Activated CD4-positive, alpha-beta T cell treated with anti-CD3 and anti-CD28 coated beads, Interleukin-2, amount 50 U/mL, for 48 hours (primary cell): ENCODE results near the gene CD33.
A peak's percentile ranks its signal among the peaks of the same experiment; 100 is the strongest.
"Not testable (repeated sequence)": the region's sequence is repeated elsewhere in the genome, so short reads cannot be mapped to it uniquely, and the experiment has no call there.

Experiments
- DNase-seq, 2 experiments: peaks; one replicate each; pipeline ENCODE4 v3.0.0-alpha.2; 2020

Gene CD33

DNA sequence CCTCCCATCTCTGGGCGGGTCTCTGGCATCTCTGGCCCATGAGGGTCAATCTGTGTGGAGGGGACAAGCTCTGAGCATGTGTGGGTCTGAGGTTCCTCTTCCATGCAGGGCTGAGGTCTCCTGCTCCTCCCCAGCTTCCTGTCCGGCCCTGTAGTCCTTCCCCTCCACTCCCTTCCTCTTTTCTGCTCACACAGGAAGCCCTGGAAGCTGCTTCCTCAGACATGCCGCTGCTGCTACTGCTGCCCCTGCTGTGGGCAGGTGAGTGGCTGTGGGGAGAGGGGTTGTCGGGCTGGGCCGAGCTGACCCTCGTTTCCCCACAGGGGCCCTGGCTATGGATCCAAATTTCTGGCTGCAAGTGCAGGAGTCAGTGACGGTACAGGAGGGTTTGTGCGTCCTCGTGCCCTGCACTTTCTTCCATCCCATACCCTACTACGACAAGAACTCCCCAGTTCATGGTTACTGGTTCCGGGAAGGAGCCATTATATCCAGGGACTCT, at the start of gene CD33:
TSS of gene CD33 (plus strand) at position 183 of the 496 bp plus-strand sequence. CDS start at position 222, 39 bp downstream.
- not testable (repeated sequence) for DNase-seq

DNA sequence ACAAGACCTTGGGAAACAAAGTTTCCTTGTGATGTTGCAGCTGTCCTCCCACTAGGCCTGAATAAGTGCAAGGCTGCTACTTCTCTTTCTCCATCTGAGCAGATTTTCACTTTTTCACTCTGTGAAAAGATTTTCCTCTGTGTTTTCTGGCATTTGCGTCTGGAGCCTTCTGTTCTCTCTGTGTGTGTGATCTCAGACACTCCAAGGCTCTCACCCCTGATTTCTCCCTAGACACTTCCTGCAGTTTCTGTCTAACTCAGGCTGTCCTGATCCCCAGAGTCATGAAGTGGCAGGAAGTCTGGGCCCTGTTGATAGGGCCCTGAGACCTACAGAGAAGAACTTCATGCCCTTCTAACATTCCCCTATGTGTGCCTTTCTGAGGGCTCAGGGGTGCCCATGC, 45.6 kb upstream of the CD33 start:
- DNase-seq = no peak

DNA sequence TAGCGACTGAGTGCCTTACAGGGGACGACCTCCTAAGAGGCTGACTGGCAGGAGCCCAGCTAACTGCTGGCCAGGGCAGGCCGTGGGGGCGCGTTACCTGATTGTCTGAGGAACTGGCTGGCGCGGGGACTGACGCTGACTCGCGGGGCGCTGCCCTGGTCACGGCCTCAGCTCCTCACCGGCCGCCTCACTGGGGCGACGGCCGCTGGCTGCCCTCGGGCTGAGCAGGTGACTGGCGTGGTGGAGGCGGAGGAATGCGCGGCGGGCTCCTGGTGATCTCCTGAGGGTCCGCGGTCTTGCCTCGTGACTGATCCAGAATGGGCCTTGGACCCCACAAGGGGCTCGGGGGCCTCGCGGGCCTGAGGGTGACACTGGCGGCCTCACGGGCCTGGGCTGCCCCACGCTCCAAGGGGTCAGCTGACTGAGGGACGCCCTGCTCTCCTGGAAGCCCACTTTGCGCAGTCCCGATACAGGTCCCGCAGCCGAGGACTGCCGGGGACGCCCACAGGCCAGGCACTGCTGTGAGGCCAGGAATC, 43.4 kb upstream of the CD33 start:
- DNase-seq = no peak

DNA sequence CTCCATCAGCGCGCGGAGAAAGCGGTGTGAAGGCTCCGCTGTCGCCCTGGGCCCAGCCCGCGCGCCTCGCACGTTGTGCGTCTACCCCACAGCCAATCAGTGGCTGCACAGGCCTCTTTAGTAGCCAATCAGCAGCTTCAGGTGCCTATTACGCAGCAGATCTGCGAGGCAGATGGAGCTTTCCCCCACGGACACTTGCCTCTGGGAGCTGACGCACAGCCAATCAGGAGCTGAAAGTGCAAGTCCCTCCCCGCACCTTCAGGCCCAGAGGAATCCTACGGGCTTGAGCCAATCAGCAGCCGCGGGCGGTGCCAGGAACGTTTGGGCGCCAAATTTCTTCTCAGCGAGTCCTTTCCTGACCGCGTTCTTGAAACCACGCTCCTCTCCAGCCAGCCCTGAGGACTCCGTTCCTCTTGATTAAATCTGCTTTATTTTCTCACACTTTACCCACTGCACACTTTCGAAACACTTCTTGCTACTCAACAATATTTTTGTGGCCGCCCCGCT, 42.9 kb upstream of the CD33 start:
- peak; percentile 15 to 26 for DNase-seq

DNA sequence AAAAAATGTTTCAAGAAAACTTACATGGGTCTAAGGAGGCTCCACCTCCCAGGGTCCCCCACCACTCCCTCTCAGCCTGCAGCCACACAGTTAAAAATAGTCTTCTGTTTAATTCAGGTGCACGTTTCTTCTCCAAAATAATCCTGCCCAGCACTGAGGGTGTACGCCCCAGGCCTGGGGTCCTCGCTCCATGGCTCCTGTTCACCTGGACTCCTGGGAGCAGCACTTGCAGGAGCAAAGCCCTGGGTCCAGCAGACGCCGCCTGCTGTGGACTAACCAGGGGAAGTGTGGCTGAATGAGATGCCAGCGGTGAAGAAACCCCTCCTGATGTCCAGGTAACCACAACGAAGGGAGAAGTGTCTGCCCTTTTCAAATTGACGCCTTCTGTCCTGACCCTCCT, 41.3 kb upstream of the CD33 start:
- DNase-seq = no peak

DNA sequence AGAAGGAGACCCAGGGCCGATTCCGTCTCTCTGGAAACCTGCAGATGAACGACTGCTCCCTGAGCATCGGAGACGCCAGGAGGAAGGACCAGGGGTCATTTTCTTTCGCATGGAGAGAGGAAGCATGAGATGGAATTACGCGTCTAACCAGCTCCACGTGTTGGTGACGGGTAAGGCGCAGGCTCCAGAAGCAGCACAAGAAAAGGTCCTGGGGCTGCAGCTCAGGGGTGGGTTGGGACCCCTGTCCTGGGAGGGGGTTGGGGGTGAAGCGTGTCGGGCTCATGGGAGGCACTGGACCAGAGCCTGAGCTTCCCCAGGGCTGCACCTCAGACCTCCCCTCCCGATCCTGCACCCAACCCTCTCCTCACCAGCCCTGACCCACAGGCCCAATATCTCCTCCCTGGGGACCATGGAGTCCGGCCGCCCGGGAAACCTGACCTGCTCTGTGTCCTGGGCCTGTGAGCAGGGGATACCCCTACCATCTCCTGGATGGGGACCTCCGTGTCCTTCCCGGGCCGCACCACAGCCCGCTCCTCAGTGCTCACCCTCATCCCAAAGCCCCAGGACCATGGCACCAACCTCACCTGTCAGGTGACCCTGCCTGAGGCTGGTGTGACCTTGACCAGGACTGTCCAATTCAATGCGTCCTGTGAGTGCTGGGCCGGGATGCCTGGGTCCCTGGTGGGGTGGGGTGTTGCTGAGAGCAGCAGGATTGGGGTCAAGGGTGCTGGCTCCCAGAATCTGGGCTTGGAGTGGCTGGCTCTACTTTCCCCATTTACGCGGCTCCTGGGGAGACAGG, 39.6 kb upstream of the CD33 start:
- DNase-seq = no peak

DNA sequence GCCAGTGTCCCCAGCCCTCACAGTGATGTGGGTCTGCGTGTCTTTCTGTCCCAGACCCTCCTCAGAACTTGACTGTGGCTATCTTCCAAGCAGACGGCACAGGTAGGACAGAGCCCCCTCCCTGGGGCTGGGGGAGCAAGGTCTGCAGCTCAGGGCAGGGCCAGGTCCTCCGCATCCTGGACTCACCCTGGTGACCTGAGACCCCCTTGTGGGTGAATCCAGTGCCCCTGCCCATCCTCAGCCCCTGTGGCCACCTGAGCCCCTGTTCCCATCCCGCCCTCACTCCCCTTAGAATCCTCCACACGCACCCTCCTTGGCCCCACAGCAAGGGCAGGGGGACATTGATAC, 39.0 kb upstream of the CD33 start:
- DNase-seq = no peak

DNA sequence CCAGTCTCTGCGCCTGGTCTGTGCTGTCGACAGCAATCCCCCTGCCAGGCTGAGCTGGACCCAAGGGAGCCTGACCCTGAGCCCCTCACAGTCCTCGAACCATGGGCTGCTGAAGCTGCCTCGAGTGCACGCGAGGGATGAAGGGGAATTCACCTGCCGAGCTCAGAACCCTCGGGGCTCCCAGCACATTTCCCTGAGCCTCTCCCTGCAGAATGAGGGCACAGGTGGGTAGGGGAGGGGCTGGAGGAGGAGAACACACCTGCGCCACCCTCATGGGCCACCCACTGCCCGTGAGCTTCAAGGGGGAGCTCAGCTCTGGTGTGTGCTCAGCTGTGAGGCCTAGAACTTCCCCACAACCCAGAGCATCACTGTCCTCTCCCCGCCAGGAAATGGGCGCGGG, 38.6 kb upstream of the CD33 start:
- DNase-seq = no peak

DNA sequence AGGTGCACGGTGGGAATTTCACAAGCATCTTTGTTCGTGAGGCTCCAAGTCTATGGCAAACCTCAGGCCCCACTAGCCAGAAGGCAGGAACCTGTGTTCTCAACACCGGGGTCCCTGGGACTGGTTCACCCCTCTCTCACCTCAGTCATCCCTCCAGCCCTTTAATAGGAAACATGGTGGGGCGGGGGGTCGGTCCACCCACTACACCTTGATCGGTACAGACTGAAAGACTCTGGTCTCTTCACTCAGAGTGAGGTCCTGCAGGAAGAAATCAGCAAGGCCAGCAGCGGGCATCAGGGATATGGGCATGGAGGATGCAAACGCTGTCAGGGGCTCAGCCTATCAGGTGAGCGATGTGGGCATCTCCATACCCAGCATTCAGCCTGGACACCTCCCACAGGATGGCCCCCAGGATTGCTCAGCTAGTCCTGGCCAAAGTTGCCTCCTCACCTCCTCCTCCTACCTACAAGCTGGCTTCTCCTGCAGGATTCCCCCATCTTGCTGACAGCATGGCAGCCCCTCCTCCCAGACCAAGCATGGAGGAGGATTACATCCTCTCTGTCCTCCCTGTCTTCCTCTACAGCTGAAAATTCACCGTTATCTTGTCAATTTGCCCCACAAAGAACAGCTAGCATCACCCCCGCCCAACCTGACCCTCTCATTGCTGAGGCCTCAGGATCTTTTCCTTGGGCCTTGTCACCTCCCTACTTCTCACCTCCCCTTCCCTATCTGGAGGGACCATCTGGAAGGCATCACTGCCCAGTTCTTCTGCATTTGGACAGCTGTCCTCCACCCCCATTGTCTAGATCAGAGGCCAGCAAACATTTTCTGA, 37.3 kb upstream of the CD33 start:
- no peak for DNase-seq

DNA sequence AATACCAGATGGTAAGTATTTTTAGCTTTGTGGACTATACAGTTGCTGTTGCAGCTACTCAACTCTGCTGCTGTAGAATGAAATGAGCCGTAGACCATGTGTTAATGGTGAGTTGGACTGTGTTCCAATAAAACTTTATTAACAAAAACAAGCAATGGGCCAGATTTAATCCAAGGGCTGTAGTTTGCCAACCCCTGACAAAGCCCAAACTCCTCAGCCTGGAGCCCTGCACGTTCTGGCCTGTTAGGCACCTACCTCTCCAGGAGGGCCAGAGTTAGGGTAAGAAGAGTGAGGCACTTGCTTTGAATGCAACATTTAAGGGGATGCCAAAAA, 36.7 kb upstream of the CD33 start:
- DNase-seq = no peak

DNA sequence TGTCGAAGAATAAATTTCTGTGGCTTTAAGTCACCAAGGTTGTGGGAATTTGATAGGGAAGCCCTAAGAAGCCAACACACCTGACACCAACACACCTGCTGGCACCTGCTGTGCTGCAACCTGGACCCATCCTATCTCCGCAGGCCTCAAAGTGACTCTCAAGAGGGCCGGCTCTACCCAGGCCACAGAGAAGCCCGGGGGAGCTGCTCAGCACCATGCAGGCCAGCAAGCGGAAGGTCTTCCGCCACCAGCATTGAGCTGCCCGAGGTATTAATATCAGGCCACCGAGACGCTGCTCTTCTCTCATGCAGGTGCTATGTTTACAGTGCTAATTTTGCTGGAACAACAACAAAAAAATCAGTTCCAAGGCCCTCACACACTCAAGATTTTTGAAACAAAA, 32.2 kb upstream of the CD33 start:
- DNase-seq = no peak

DNA sequence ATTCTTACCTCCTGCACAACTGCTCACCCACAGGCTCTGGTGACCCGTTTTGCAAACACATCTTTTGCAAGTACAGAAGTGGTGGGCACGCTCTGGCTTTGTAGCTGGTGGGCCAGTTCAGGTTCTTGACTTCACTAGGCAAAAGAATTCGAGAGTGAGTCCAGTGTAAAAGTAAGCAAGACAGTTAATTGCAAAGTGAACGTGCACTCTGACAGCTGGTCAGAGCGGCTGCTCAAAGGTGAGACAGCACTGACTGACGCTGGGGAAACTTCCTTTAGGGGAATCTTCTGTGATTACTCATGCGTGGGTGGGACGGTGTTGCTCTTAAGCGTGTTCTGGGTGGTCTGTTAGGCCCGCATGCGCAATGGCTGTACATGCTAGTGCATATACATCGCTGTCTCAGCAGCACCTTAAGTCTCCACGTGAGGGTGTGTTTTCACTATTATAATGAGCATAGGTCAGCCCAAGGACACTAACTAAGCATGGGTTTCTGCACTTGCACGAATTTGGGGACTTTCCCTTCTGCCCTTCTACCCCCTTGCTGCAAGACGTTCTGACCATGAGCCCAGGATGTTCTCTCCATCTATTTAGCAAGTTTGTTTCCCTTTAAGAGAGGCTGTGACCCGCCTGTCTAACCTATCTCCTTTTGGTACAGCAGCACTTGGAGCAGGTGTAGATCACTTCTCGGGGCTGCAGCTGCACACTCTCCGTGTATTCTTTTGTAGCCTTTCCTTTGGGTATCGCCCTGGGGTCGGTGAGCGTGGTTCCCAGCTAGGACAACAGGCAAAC, 30.2 kb upstream of the CD33 start:
- no peak for DNase-seq

DNA sequence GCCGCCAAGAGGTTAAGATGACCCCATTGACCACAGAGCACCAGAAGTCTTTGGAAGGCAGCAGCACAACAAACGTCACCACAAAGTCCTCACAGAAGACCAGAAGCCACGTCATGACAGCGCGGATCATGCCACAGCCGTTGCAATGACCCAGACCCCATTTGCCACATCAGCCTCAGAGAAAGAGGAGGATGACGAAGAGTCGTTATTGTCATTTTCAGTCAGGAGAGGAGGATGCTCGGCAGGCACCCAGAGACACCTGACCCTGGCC, 29.6 kb upstream of the CD33 start:
- no peak for DNase-seq

DNA sequence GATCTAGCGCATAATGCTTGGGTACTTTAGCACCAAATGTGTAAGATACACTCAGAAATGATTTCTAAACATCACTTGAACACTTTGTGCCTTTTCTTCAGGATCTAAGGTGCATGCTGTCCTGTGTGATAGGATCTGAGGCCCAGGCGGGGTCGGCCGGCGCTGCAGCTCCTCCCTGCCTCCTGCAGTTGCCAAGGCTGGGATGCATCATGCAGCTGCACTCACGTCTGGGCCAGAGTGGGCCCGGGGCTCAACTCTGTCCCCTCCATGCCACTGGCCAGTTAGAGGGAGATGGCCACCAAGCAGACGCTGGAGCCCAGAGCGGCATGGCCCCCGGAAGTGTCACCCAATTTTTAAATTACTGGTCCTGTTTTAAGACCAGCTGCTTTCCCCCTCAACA, 29.3 kb upstream of the CD33 start:
- no peak for DNase-seq

DNA sequence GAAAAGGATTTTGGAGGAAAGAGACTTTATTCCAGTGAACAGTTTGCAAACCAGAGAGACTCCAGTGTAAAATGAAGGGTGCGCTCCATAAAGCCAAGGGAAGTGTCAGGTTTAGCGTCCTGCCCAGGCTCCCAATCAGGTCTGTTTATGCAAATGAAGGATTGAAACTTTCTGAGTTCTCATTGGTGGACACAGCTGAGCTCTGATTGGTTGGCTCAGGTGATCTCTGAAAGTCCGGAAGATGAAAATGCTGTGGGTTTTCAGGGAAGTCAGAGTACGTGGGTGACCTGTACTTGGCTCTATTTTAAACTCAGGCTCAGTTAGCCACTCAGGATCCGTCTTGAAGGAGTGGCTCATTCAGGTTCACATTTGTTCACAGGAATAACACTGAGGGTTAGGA, 28.7 kb upstream of the CD33 start:
- DNase-seq = no peak

DNA sequence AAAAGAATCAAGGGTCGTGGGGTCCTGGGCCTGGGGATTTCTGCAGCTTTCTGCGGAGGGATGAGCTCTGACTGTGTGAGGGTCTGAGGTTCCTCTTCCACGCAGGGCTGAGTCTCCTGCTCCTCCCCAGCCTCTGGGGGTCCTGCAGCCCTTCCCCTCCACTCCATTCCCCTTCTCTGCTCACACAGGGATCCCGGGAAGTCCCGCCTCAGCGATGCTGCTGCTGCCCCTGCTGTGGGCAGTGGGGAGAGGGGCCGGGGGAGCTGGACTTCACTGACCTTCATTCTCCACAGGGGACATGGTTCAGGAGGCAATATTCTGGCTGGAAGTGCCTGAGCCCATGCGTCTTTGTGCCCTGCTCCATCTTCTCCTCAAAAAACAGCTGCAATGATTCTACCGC, 26.2 kb upstream of the CD33 start:
- DNase-seq = no peak

DNA sequence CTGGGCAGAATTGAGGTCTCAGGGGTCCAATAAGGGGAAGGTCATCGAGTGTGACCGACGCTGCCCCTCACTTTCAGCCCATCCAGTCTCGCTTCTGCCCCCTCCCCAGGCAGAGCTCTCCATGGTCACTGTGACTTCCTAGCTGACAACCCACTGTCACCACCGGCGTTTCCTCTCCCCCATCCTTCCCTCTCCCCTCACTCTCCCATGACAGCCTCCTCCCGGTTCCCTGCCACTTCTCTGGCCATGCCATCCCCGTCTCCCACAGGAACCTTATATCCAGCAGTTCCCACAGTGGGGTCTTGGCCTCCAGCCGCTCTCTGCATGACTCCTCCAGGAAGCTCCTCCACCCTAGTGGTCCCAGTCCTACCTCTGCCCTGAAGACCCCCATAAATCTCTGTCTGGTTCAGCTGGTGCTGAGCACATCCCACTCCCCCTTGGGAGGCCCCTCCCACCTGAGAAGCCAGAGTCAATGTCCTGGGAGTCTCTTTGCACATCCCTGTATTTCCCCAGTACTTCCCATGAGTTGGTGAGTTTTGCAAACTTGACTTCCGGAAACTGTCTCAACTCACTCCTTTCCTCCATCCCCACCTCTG, 24.7 kb upstream of the CD33 start:
- no peak for DNase-seq

DNA sequence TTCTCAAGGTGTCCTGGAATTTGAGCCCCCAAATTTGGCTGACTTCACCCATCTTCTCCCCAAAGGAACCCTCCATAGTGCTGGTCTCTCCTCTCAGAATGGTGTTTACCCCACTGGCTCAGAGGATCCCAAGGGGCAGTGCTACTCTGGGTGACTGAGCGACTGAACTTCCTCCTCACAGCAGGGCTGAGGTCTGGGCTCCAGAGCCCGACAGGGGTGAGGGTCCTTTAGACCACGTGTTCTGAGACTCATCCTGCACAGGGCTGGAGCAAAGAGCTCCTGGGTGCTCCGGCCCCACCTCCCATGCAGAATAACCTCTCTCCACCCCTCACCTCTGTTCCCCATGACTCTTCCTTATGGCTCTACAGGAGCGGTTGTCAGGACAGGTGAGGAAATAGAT, 23.2 kb upstream of the CD33 start:
- no peak for DNase-seq

DNA sequence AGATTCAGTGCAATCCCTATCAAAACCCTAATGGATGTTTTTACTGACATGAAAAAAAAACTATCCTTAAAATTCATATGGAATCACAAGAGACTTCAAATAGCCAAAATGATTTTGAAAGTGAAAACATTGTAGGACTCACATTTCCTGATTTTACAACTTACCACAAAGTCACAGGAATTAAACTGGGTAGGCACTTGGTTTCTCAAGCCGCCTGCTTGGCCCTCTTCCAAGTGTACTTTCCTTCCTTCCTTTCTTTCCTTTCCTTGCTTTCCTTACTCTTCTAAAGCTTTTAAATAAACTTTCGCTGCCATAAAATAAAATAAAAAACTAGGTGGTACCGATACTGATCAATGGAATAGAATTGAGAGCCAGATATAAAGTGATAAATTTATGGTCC, 21.0 kb upstream of the CD33 start:
- no peak for DNase-seq

DNA sequence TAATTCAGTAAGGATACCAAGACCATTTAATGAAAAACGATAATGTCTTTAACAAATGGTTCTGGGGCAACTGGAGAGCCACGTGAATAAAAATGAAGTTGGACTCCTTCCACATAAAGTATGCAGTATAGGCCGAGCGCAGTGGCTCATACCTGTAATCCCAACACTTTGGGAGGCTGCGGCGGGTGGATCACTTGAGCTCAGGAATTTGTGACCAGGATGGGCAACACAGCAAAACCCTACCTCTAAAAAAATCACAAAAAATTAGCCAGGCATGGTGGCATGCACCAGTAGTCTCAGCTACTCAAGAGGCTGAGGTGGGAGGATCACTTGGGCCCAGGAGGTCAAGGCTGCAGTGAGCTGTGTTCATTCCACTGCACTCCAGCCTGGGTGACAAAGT, 20.6 kb upstream of the CD33 start:
- DNase-seq = no peak

DNA sequence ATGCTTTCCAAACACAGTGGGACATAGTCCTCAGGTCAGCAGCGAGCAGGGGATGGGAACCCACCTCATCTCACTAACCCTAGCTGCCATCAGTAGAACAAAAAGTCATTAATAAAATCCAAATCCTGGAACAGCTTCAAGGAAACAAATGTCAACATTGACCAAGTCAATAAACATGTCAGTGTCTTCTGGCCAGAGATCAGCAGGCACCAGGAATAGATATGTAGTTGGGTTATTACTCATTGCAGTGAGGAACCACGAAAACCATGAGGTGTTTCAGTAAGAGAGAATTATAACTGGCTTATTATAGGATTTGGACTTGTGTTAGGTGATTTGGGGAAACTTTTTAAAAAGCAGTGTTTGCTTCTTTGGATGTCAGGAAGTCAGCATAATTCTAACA, 17.1 kb upstream of the CD33 start:
- no peak for DNase-seq

DNA sequence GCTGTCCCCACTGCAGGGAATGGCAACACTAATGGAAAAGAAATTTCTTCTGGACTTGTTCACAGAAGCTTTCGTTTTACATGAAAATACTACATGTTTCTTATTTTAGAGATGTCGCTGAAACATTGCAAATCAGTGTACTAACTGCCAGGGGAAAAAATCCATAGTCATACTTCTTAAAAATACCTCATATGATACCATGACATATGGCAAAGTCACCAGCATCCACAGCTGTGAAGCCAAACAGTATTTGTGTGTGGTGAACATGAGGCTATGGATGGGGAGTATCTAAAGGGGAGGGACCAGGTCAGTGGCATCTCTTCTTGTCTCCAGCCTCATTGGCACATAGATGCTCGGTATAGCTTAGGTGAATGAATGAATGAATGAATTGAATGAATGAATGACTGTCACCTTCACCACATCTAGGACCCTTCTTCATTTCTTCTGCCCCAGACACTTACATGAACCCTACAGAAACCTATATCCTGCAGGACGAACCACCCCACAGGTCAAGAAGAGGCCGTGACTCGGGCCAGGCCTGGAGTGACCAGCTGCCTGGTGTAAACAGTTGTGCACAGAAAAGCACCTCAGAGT, 14.6 kb upstream of the CD33 start:
- no peak for DNase-seq
